ENCODE measurements around the gene ACACB.

The ACACB gene

DNA sequence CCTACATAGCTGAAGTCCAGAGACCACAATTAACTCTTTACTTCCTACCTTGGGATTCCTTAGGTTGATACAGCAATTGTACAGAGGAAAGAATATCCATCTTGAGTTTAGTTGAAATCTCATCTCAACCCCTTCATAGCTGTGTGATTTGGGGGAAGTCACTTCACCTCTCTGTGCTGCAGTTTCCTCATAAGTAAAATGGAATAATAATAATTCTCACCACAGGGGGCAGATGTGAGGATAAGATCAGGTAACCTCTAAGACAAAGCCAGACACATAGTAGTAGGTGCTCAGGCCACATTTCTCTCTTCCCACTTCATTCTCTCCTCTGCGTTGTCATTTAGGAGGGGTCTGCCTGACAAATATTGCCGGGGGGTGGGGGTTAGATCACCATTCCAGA, 186.0 kb downstream of the ACACB start:
- DNase-seq (ENCODE audit: low spot score) = no peak

DNA sequence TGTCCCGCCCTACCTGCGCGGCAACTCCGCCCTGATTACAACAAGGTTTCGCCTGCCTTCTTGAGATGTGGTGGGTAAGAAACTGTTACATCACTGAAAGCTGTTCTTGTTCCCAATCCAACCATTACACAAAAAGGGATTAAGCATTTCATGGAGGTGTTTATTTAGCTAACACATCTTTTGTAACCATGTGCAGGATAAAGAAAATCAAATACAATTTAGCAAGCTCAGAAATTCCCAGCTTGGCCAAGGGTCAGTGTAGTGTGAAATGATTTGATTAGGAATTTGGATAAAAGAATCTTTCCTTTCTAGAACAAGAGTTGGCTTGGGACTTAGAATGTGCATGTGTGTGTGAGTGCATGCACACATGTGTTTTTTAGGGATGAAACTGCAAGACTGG, 186.4 kb downstream of the ACACB start:
- no peak for DNase-seq (ENCODE audit: low spot score)

DNA sequence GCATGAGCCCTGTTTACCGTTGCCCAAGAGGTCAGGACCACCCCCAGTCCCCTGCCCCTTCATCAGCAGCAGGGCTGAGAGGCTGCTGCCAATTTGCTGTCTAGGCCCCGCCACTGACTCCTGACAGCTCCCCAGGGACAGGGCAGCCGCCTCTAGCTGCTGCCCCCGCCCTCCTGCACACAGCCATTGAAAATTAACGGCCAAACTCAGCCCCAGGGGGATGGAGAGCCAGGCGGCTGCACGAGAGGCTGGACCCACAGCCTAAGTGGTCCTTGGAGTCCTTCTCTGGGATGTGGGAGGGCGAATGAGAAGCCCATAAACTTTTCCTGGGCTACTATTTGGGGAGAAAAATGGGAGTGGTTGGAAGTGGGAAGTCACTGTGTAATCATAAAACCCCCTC, 188.1 kb downstream of the ACACB start:
- DNase-seq (ENCODE audit: low spot score) = no peak

DNA sequence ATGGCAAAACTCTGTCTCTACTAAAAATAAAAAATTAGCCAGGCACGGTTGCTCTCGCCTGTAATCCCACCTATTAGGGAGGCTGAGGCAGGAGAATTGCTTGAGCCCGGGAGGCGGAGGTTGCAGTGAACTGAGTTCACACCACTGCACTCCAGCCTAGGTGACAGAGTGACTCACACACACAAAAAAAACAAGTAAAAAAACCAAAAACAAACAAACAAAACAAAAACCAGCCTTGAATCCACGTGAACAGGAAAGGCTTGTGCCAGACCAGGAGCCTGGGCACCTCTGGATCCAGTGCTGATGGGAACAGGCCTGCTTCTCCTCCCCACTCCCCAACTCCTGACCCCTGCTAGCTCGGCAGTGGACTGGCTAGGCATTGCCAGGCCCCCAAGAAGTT, 189.2 kb downstream of the ACACB start:
- no peak for DNase-seq (ENCODE audit: low spot score)

DNA sequence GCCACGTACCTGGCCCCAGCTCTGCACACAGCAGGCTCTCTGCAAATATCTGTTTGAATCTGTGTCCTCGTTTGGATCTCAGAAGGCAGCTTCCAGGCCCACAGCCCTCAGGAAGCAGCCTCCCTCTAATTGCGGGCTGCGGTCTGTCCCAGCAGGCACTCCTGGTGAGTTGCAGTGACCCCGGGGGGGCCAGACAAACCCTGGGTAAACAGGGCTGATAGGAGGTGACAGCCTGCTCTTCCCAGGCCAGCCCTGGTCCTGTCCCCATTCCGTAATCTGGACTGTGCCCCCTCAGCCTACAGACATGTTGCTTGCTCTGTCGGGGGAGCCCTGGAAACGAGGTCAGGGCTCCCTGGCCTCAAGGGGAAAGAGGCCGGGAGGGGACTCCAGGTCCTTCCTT, 190.7 kb downstream of the ACACB start:
- no peak for DNase-seq (ENCODE audit: low spot score)

DNA sequence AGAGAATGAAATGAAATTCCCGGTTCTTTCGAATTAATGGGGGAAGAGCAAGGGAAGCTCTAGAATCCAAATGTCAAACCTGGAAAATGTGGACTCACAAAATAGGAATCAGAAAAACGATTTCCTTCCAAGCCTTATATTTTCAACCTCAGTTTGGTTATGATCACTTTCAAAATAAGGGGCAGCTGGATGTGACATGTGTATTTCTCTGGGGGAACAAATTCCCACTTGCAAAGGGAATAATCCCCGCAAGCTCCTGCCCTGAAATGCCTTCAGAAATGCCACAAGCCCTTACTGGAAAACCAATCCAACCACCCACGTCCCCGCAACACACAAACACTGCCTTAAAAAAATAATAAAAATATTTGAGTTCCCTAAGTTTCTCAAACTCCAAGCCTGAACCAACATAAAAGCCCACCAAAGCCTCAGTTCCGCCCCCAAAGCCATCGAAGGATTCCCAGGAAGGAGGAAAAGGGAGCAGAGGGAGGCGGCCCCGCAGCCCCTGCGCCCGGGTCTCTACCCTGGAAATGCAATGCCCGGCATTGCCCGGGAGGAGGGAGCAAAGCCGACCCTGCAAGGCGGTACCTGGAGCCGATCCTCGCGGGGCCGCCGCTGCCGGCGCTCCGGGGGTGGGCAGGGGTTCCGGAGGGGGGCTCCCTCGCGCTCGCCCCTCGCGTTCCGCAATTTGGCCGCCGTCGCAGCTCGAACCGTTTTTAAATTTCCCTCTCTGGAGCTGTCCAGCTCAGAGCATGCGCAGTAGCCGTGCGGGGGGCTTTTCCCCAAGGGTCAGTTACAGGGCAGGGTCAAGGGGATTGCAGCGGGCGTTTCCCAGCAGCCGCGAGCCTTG, 192.4 kb downstream of the ACACB start, which contains the start of gene FOXN4:
TSS of gene FOXN4 (minus strand) at position 751 of the 847 bp plus-strand sequence. CDS start 963 bp downstream, outside the sequence.
- no peak for DNase-seq (ENCODE audit: low spot score)

DNA sequence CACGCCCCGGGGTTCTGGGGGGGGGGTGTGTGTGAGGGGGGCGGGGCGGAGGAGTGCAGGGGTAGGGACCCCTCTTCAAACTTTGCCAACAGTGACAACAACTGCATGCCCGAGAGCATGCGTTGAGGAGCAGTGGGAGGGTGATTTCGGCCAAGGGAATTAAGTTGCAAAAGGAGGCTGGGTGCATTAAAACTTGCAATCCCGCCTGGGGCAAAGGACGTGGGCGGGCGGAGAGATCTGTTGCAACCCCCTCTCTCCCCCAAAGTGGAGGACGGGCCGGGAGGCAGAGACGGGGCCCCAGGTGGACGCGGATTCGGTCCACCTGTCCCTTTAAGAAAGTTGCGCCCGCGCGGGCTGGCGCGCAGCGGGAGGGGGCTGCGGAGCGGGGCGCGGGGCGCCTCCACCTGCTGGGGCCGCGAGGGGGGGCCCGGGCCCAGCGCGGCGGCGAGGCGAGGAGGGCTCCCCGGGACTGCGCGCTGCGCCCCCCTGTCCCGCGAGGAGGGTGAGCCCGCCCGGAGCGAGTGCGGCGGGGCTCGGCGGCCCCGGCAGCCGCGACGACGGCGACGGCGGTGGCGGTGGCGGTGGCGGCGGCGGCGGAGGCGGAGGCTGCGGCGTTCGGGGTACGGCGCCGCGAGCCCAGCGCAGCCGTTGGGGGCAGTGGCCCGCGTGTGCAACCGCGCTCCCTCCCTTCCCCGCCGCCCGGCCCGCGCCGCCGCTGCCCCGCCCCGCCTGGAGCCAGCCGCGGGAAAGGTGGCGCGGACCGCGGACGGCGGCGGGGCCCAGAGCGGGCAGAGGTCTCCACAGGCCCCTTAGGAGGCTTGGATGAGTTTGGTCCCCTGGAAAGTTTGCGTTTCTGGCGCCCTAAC, 193.2 kb downstream of the ACACB start:
- no peak for DNase-seq (ENCODE audit: low spot score)

DNA sequence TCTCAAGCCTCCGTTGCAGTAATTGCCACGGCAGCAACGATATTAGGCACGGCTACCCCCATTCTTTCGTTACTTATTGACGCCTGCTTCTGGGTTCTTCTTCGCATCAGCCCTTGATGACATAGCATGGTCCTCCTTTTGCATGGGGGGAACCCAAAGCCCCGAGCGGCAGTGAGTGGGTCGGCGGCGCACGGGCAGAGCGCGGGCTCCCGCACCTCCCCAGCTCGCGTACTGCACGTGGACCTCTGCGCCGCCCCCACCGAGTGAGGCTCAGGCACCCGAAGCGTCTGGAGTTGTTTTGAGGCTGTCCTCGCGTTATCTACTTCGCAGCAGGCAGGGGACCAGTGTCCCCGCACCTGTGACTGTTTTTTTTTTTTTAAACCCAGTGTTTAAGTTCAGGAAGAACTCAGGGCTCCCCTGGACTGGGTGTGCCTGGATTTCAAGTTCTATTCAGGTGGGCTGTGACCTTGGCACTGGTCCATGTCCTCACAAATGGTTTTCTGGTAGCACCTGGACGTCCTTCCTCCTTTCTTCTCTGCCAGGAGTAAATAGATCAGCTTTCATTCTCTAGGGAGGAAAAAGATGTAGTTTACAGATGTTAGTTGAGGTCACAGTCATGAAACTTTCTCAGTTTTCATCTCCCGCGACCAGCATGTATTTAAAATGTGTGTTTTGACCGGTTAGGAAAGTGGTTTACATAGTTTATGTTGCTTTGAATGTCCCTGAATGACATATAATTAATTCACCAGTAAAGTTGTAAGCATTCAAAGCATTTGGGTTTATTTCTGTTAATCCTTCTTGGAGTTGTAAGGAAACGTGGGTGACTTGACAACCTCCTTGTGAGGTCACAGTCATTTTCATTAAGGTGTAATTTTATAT, 194.1 kb downstream of the ACACB start:
- DNase-seq (ENCODE audit: low spot score) = no peak
